COLO668 (cell line): ENCODE data around the gene MAGED2.
"Not testable (repeated sequence)": the region's sequence is repeated elsewhere in the genome, so short reads cannot be mapped to it uniquely, and the experiment has no call there.

Experiments used
- DNase-seq: peaks from one replicate; lab custom pipeline; 2025; ENCODE audit not compliant: unreplicated experiment; lab: John Stamatoyannopoulos, UW

The MAGED2 gene

DNA sequence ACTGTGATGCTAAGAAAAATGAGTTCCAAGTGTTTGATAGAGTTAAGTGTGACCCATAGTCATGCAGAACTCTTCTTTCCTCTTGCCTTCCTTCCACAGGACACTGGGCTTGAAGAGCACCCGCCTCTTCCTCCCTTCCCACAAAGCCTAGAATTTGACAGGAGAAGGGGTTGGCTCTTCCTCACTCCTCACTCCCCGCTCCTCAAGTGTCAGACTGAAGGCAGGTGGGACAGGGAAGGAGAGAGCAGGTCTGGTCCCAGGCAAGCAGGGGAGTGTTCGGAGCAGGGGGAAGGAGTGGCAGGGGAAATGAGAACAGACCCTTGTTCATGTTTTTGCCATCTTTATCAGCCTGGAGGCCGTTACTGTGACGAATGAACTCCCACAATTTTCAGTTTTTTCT, 10.7 kb downstream of the MAGED2 start:
- DNase-seq, result no peak

DNA sequence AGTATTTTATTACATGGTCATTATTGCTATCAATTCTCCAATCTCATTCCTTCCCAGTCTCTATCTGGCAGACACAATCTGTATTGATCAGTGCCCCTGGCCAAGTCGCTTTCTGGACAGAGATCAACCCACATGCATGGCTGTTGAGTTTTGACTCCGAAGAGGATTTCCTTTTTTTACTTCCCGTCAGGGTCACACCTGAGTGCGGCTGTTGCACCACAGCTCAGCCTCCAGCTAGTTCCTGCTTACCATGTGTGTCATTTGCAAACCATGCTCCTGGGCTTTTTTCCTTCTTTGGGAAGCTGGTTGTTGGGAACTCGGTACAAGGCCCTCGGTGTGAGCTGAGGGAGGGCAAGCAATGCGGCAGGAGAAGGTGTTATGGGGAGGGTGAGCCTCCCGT, 11.7 kb downstream of the MAGED2 start:
- no peak for DNase-seq

DNA sequence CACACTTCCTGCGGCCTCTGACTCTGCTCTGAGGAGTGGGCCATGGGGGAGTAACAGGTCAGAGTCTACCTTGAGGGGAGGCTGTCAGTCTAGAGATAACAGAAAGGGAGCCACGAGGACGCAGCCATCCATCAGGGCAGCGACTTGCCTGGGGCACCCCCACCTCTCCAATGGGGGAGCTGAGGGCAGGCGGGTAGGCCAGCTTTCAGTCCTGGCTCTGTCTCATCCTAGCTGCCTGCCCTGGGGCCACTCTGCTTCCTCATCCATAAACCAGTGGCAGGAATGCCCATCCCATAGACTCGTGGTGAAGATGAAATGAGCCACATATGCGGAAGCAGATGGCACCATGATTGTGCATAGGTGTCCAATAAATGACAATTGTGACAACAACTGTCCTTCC, 13.2 kb downstream of the MAGED2 start:
- DNase-seq, result no peak

DNA sequence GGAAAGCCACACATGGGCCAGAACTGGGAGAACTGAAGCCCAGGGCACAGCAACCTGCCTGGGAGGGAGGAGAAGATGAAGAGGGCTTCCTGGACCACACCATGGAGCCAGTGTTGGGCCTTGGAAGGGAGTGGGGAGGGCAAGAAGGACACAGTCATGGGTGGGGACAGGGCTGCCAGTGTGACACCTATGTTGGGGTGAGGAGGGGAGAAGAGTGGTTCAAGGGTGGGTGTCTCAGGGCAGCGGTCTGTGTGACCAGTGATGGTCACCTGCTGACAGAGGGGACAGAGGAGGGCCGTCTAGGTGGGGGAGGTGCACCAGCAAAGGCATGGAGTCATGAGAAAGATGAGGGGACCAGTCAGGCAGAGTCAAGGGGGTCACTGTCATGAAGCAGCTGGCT, 13.8 kb downstream of the MAGED2 start:
- no peak for DNase-seq

DNA sequence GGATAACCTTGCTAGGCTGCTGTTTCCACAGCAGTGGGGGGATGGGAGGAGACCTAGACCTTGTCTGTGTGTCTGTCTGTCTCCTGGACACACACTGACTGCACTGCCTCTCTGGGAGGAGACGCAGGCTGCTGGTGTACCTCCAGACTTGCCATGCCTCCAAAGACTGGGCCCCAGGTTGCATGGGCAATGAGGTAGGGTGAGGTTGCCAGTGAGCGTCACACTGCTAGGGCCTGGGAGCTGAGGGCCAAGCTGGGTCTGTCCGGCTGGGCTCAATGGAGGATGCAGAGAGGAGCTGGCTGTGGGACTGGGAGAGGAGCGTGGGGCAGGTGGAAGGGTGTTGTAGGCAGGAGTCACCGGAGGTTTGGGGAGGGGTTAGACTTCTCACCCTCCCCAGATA, 16.6 kb downstream of the MAGED2 start:
- DNase-seq, result no peak

DNA sequence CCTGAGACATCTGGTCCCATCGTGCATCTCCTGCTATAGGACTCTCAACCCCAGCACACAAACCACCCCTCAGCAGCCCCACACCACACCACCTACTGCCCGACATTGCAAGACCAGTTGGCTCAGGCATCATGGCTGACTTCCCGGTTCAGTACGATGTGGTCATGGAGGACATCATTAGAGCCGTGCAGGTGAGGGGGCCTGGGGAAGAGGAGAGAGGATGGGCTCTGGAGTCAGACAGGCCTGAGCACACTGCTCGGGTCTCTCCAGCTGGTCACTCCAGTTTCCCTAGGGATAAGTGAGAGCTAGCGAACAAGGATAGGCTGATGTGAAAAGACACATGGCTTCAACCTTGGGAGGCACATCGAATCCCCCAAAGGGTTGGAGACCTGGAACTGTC, 17.2 kb downstream of the MAGED2 start:
- no peak for DNase-seq

DNA sequence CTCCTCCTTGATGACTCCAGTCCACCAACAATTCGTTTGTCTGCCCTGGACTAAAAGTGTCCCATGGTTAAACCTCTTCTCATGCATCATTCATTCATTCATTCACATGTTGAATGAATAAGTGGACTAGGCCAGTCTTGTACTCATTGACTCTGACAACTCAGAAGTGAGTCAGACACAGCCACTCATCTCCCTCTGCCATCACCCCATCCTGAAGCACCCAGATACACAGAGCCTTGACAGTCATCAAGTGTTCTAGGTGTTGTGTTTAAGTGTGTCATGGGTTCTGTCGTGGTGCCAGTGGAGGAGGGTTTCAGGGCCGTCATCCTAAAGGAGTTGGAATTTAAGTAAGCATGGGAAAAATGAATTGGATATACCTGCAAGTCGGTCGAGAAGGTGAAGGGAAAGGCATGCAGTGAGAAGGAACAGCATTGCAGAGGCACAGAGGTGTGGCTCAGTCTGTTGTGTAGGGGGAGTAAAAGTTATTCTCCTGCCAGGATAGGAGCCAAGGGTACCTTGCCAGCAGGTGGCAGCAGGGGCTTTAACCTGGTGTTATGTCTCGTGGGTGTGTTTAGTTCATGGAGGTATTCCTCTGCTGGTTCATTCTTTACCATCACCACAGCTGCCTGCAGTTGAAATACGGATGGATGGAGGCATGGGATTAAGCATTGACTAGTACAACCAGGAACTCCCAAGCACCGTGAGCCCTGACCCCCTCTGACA, 18.3 kb downstream of the MAGED2 start:
- no peak for DNase-seq

DNA sequence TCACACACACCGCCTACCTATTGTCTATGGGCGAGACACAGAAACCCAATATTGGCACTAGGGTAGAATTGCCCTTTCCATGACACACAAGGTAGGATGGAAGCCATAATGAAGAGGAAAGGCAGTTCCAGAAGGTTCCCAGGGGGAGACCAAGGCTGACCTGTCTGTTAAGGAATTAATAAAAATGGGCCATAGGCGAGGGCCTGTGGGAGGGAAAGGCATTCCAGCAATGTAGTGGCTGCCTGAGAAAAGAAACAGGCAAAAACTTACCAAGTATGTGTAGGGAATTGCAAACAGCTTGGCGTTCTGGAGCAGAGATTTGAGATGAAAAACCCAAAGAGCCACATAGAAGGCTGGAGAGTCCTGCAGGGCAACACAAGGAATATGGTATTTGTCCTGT, 19.1 kb downstream of the MAGED2 start:
- no peak for DNase-seq

DNA sequence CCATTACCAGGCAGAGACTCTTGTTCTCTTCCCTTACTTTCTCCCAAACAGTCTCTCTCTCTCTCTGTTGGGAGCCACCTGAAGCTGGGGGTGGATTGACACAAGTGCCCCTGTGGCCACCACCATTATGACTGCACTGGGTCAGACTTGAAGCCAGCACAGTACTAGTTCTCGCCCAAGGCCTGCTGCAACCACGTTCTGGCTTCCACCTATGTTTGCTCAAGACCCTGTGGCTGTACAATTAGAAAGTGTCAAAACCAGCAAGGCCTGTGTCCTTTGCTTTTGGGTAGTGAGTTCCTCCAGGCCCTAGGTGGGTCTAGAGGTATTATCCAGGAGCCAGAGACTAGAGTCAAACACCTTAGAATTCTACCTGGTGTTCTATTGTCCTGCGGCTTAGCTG, 31.0 kb downstream of the MAGED2 start:
- no peak for DNase-seq

DNA sequence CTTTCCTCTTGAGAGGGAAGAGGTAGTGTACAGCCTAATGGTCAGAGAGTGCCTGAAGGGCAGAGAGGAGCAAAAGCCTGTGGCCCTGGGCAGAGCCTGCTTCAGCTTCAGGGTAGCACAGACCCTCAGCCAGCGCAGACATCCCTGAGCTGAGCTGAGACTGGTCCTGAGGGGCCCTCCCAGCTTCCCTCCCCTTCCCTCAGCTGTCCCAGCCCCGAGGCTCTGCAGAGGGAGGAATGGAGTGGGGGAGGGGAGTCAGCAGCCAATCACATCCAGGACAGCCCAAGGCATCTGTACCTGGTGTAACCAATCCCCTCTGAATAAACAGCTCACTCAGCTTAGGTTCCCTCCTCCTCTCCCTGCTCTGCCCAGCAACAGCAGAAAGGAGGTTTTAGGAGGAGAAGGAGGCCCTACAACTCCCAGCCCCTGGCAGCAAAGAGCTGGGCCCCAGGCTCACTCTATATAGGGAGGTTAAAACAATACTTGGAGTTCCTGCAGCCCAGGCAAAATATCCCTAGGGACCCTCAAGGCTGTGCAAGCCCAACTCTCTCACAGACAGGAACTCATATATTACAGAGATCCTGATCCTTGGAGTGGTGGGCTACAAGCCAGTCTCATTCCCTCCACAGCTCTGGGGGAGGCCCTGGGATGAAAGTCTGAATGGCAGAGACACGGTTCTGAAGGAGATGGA, 33.8 kb downstream of the MAGED2 start:
- DNase-seq, result not testable (repeated sequence)

DNA sequence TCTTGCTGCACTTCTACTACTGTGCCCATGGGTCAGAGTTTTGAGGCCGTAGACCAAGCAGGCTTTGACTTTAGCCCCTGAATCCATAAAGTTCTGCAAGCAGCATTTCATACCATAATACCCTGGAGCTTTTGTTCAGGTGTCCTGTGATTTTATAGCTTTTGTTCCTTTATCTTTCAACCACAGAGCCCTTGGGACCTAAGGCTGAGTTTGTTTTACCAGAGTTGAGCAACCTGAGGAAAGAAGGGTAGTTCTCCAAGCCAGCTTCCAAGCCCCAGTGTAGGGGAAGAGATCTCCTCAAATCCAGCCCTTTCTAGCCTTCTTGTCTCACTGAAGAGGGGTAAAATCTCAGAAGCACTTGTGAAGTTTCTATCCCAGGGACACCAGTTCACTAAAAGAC, 35.1 kb downstream of the MAGED2 start:
- no peak for DNase-seq

DNA sequence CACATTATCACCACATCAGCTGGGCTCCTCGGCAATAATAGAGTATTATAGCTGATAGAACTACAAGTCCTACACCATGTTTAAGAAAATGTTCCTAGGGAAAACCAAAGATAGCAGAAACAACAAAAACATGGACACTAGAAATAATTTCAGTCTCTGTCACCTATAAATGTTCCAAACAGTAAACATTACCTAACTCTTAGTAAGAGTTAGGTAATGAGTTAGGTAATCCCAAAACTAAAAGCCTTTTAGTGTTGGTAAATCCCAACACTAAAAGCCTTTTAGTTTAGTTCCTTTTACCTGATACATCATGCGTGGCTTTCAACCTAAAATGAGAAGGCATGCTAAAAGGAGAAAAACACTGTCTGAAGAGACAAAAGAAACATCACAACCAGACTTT, 35.5 kb downstream of the MAGED2 start:
- DNase-seq, result no peak

DNA sequence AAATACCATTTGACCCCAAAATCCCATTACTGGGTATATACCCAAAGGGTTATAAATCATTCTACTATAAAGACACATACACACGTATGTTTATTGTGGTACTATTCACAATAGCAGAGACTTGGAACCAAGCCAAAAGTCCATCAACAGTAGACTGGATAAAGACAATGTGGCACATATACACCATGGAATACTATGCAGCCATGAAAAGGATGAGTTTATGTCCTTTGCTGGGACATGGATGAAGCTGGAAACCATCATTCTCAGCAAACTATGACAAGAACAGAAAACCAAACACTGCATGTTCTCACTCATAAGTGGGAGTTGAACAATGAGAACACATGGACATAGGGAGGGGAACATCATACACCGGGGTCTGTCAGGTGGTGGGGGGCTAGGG, 40.2 kb downstream of the MAGED2 start:
- DNase-seq, result not testable (repeated sequence)

DNA sequence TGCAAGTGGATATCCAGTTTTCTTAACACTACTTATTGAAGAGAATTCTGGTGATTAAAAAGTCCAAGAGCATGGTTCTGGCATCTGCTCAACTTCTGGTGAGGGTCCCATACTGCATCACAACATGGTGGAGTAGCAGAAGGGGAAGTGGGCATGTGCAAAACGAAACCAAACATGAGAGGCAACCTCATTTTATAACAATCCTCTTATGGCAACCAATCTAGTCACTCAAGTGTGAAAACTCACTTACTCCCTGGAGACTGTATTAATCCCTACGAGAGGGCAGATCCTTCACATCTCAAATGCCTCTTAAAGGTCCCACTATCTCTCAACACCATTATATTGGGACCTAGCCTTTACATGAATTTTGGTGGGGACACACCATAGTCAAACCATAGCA, 57.7 kb downstream of the MAGED2 start:
- no peak for DNase-seq
